Measurements from ENCODE around the gene RAX.

Gene RAX

GRCh38 chr18:59218018-59218417 lies 55.2 kb downstream of the RAX start:
- TF ChIP-seq ZFX (IDR thresholded peaks at IDR 0.05; ENCODE audit: borderline replicate concordance) (no peak), CTCF (IDR thresholded peaks at IDR 0.05) (no peak)
- no peak overlapping the region for H3K27ac ChIP-seq
